Activated T-helper 1 cell treated with anti-CD3 and anti-CD28 coated beads, Interleukin-12 subunit alpha, Interleukin-12 subunit beta, Interleukin-2, Interleukin-4 antibody, amounts not matched to agents 30 ng/mL and 10 ng/mL and 1 ng/mL, durations not matched to agents 14 hours and 24 hours and 36 hours (primary cell): Measurements from ENCODE around the gene GRB14. TPM values are rescaled to one million over a fixed set of nuclear protein-coding genes. Genes with fewer than 3 reads are reported as not detected.

Experiments
- DNase-seq: peaks from one replicate; pipeline ENCODE4 v3.0.0; 2021; ENCODE audit warnings: low spot score
- H3K27ac Mint-ChIP-seq: one replicate; pipeline ENCODE4 v1.8.0; 2021; ENCODE audit warnings: mild to moderate bottlenecking, mixed read lengths
- H3K27me3 Mint-ChIP-seq: one replicate; pipeline ENCODE4 v1.8.0; 2022; ENCODE audit warnings: mild to moderate bottlenecking, moderate library complexity, mixed read lengths; ENCODE audit not compliant: insufficient read depth
- H3K36me3 Mint-ChIP-seq: one replicate; pipeline ENCODE4 v1.8.0; 2021; ENCODE audit warnings: low read depth, mixed read lengths
- H3K4me1 Mint-ChIP-seq: one replicate; pipeline ENCODE4 v1.8.0; 2021; ENCODE audit warnings: low read depth, mixed read lengths
- H3K4me3 Mint-ChIP-seq: one replicate; pipeline ENCODE4 v1.8.0; 2021; ENCODE audit warnings: mild to moderate bottlenecking, moderate library complexity, mixed read lengths
- H3K9me3 Mint-ChIP-seq: one replicate; pipeline ENCODE4 v1.8.0; 2021; ENCODE audit warnings: mixed read lengths
- intact Hi-C: fragments of 100-400 bp; cut with micrococcal nuclease; formaldehyde crosslinking; loops from one replicate; pipeline ENCODE4 v1.15.1; 2024
- total RNA-seq: library from RNA; stranded (reverse); gene quantifications from 2 replicates; pipeline ENCODE4 v1.2.3, GENCODE V29; 2022

GRB14 gene
- total RNA-seq, 1 donor from 2014 or later: not detected

GRCh38 chr2:164535280-164536025 lies 85.8 kb downstream of the GRB14 start:
- Mint-ChIP-seq H3K36me3 (no peaks in the 10 kb centered on the region), H3K27me3 (no peaks in the 10 kb centered on the region), H3K4me1 (no peaks in the 10 kb centered on the region), H3K27ac (no peak overlapping the region), H3K4me3 (no peak overlapping the region), H3K9me3 (no peaks in the 10 kb centered on the region)
- no peak for DNase-seq
- intact Hi-C loops: no loop called here

GRCh38 chr2:164530464-164530863 lies 90.8 kb downstream of the GRB14 start:
- intact Hi-C loops: no loop called here
- no peak overlapping the region for H3K4me3 Mint-ChIP-seq
- no peak overlapping the region for H3K27ac Mint-ChIP-seq
- H3K9me3 Mint-ChIP-seq: no peaks in the 10 kb centered on the region
- DNase-seq: no peak
- H3K4me1 Mint-ChIP-seq: no peaks in the 10 kb centered on the region
- no peaks in the 10 kb centered on the region for H3K27me3 Mint-ChIP-seq
- no peaks in the 10 kb centered on the region for H3K36me3 Mint-ChIP-seq

GRCh38 chr2:164523726-164524125 lies 97.6 kb downstream of the GRB14 start:
- Mint-ChIP-seq H3K9me3 (peaks cover 2% of the 10 kb centered on the region), H3K4me1 (no peaks in the 10 kb centered on the region)
- intact Hi-C loops: no loop called here

DNA sequence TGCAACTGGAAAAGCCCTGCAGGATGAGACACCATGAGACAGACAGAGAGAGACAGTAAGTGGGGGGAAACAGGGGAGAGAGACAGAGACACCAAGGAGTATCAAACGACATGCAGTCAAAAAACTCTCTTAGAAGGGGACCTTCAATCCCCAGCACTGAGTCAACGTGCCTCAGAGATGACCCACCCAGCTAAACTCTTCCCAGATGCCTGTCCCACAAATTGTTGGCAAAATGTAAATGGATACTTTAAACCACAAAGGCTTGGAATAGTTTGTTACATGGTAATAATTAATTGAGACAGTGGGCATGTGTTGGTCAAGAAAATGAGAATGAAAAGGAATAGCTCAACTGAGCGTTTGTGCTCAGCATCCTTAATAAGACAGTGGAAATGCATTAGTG lies 98.3 kb downstream of the GRB14 start:
- no peaks in the 10 kb centered on the region for H3K27me3 Mint-ChIP-seq
- no peak for DNase-seq
- no peaks in the 10 kb centered on the region for H3K36me3 Mint-ChIP-seq
- no peak overlapping the region for H3K4me3 Mint-ChIP-seq
- peaks cover 8% of the 10 kb centered on the region for H3K9me3 Mint-ChIP-seq
- H3K4me1 Mint-ChIP-seq: no peaks in the 10 kb centered on the region
- H3K27ac Mint-ChIP-seq: no peak overlapping the region
- intact Hi-C loops: no loop called here

More at GRCh38 chr2:164523726-164524125, 97.6 kb downstream of the GRB14 start:
- Mint-ChIP-seq H3K36me3 (no peaks in the 10 kb centered on the region), H3K4me3 (no peak overlapping the region), H3K27me3 (no peaks in the 10 kb centered on the region), H3K27ac (no peak overlapping the region)
- no peak for DNase-seq

- Mint-ChIP-seq H3K4me3 (no peak overlapping the region), H3K9me3 (peaks cover 9% of the 10 kb centered on the region), H3K27ac (no peak overlapping the region), H3K4me1 (no peaks in the 10 kb centered on the region), H3K36me3 (no peaks in the 10 kb centered on the region), H3K27me3 (no peaks in the 10 kb centered on the region)
- DNase-seq: no peak
- intact Hi-C loops: no loop called here
These were observed 98.7 kb downstream of the GRB14 start for GRCh38 chr2:164522561-164522981.

- H3K27me3 Mint-ChIP-seq: no peaks in the 10 kb centered on the region
- intact Hi-C loops: no loop called here
- no peak overlapping the region for H3K27ac Mint-ChIP-seq
- no peak overlapping the region for H3K4me3 Mint-ChIP-seq
- no peaks in the 10 kb centered on the region for H3K36me3 Mint-ChIP-seq
- no peaks in the 10 kb centered on the region for H3K4me1 Mint-ChIP-seq
- DNase-seq: no peak
- peaks cover 31% of the 10 kb centered on the region for H3K9me3 Mint-ChIP-seq
These were observed 105.5 kb downstream of the GRB14 start for GRCh38 chr2:164515734-164516133.

GRCh38 chr2:164515030-164515429 lies 106.3 kb downstream of the GRB14 start:
- Mint-ChIP-seq H3K27ac (no peak overlapping the region), H3K4me1 (no peaks in the 10 kb centered on the region), H3K27me3 (no peaks in the 10 kb centered on the region), H3K4me3 (no peak overlapping the region), H3K36me3 (no peaks in the 10 kb centered on the region), H3K9me3 (peaks cover 31% of the 10 kb centered on the region)
- intact Hi-C loops: no loop called here
- no peak for DNase-seq

- H3K4me3 Mint-ChIP-seq: no peak overlapping the region
- no peak for DNase-seq
- no peaks in the 10 kb centered on the region for H3K36me3 Mint-ChIP-seq
- H3K9me3 Mint-ChIP-seq: peaks cover 31% of the 10 kb centered on the region
- no peaks in the 10 kb centered on the region for H3K4me1 Mint-ChIP-seq
- intact Hi-C loops: no loop called here
- no peak overlapping the region for H3K27ac Mint-ChIP-seq
- H3K27me3 Mint-ChIP-seq: no peaks in the 10 kb centered on the region
These were observed 106.8 kb downstream of the GRB14 start for GRCh38 chr2:164514491-164514890.

DNA sequence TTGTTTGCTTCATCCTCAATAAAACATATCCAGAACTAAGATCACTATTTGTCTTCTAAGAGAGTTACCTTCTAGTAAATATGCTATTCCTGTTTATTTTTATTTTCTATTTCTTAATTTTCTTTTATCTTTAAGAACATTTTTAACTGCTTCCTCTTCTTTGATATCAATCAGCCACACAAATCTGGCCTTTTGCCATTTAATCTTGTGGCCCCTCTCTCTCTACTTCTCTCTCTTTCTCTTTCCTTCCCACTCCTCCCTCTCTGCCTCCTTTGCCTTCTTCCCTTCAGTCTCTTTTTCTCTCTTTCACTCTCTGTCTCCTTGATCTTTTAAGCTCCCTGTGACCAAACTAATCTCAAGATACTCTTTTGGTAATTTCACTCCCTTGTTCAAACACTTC lies 108.4 kb downstream of the GRB14 start:
- Mint-ChIP-seq H3K4me1 (no peaks in the 10 kb centered on the region), H3K27me3 (no peaks in the 10 kb centered on the region), H3K9me3 (peaks cover 23% of the 10 kb centered on the region), H3K4me3 (no peak overlapping the region), H3K36me3 (no peaks in the 10 kb centered on the region), H3K27ac (no peak overlapping the region)
- intact Hi-C loops: no loop called here
- DNase-seq: no peak

- no peak overlapping the region for H3K27ac Mint-ChIP-seq
- H3K9me3 Mint-ChIP-seq: peaks cover 16% of the 10 kb centered on the region
- no peaks in the 10 kb centered on the region for H3K4me1 Mint-ChIP-seq
- intact Hi-C loops: no loop called here
- H3K27me3 Mint-ChIP-seq: no peaks in the 10 kb centered on the region
- no peak for DNase-seq
- no peak overlapping the region for H3K4me3 Mint-ChIP-seq
- no peaks in the 10 kb centered on the region for H3K36me3 Mint-ChIP-seq
These were observed 109.5 kb downstream of the GRB14 start for GRCh38 chr2:164511738-164512137.

GRCh38 chr2:164510895-164511294 lies 110.4 kb downstream of the GRB14 start:
- no peaks in the 10 kb centered on the region for H3K4me1 Mint-ChIP-seq
- intact Hi-C loops: no loop called here
- H3K36me3 Mint-ChIP-seq: no peaks in the 10 kb centered on the region
- no peaks in the 10 kb centered on the region for H3K27me3 Mint-ChIP-seq
- H3K9me3 Mint-ChIP-seq: peaks cover 14% of the 10 kb centered on the region
- no peak for DNase-seq
- no peak overlapping the region for H3K27ac Mint-ChIP-seq
- H3K4me3 Mint-ChIP-seq: no peak overlapping the region

- DNase-seq: no peak
- no peaks in the 10 kb centered on the region for H3K4me1 Mint-ChIP-seq
- H3K27ac Mint-ChIP-seq: no peak overlapping the region
- intact Hi-C loops: no loop called here
- H3K27me3 Mint-ChIP-seq: no peaks in the 10 kb centered on the region
- H3K36me3 Mint-ChIP-seq: no peaks in the 10 kb centered on the region
- H3K9me3 Mint-ChIP-seq: peaks cover 3% of the 10 kb centered on the region
- H3K4me3 Mint-ChIP-seq: no peak overlapping the region
These were observed 112.0 kb downstream of the GRB14 start for GRCh38 chr2:164509137-164509877.

- intact Hi-C loops: no loop called here
- H3K4me1 Mint-ChIP-seq: no peaks in the 10 kb centered on the region
These were observed 117.0 kb downstream of the GRB14 start for GRCh38 chr2:164504253-164504652.

More at GRCh38 chr2:164504253-164504652, 117.0 kb downstream of the GRB14 start:
- Mint-ChIP-seq H3K9me3 (no peaks in the 10 kb centered on the region), H3K4me3 (no peak overlapping the region), H3K27me3 (no peaks in the 10 kb centered on the region), H3K36me3 (no peaks in the 10 kb centered on the region), H3K27ac (no peak overlapping the region)
- no peak for DNase-seq
